Measurements from ENCODE around the gene CCNJL.

The CCNJL gene

GRCh38 chr5:160287378-160288051, 24.8 kb downstream of the CCNJL start:
- FAIRE-seq = no peak

- no peak for FAIRE-seq
These were observed 25.4 kb downstream of the CCNJL start for GRCh38 chr5:160286947-160287346.

GRCh38 chr5:160285316-160285715, 27.0 kb downstream of the CCNJL start:
- FAIRE-seq = no peak

- no peak for FAIRE-seq
These were observed 28.0 kb downstream of the CCNJL start for GRCh38 chr5:160284291-160284873.

GRCh38 chr5:160281275-160281674, 31.1 kb downstream of the CCNJL start:
- FAIRE-seq = no peak

- FAIRE-seq = no peak
These were observed 31.8 kb downstream of the CCNJL start for GRCh38 chr5:160280384-160281095.

- FAIRE-seq = no peak
These were observed 34.0 kb downstream of the CCNJL start for GRCh38 chr5:160278343-160278742.

GRCh38 chr5:160274483-160274931, 37.9 kb downstream of the CCNJL start:
- FAIRE-seq = no peak

GRCh38 chr5:160272889-160273288, 39.5 kb downstream of the CCNJL start:
- no peak for FAIRE-seq

GRCh38 chr5:160272264-160272663, 40.1 kb downstream of the CCNJL start:
- FAIRE-seq = no peak

- FAIRE-seq = no peak
These were observed 40.5 kb downstream of the CCNJL start for GRCh38 chr5:160271836-160272235.

GRCh38 chr5:160271396-160271795, 41.0 kb downstream of the CCNJL start:
- FAIRE-seq = no peak

GRCh38 chr5:160270704-160271103, 41.7 kb downstream of the CCNJL start:
- no peak for FAIRE-seq

- FAIRE-seq = no peak
These were observed 43.3 kb downstream of the CCNJL start for GRCh38 chr5:160269017-160269416.

GRCh38 chr5:160268121-160268520, 44.2 kb downstream of the CCNJL start:
- FAIRE-seq = no peak

- FAIRE-seq = no peak
These were observed 45.5 kb downstream of the CCNJL start for GRCh38 chr5:160266752-160267345.

GRCh38 chr5:160266044-160266443, 46.3 kb downstream of the CCNJL start:
- FAIRE-seq = no peak

GRCh38 chr5:160263326-160263855, 49.0 kb downstream of the CCNJL start:
- no peak for FAIRE-seq

GRCh38 chr5:160262151-160263074, 50.0 kb downstream of the CCNJL start:
- FAIRE-seq = no peak

- FAIRE-seq = no peak
These were observed 51.2 kb downstream of the CCNJL start for GRCh38 chr5:160260881-160261815.

Data from TTC549 (cell line).